ENCODE results near the gene TRPM1.
A peak's percentile ranks its signal among the peaks of the same experiment; 100 is the strongest.

TRPM1 gene

DNA sequence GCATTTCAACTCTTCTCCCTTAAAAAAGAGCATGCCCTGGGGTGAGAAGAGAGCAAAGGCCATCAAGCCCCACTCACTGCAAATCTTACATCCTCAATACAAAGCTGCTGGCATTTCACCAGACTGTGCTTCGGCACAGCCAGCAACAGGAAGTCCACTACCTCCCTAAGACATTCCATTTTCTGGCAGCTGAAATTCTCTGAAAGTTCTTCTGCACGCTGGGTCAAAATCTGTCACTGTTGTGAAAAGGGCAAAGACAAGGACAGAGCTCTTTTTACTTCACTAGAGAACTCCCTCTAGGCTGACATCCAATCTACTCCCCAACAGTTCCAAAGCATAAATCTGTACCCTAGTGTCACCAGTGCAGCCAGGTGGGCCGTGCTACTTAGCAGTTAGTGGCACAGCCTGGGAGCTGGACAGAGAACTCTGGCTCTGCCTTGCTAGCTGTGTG, 116.4 kb downstream of the TRPM1 start:
- H3K4me3 Mint-ChIP-seq: no peak overlapping the region
- H3K27ac Mint-ChIP-seq: no peak overlapping the region
- no peaks in the 10 kb centered on the region for H3K9me3 Mint-ChIP-seq
- peaks cover 13% of the 10 kb centered on the region for H3K36me3 Mint-ChIP-seq (ENCODE audit: low read depth)
- no peak for ATAC-seq
- H3K4me1 Mint-ChIP-seq: peaks cover 47% of the 10 kb centered on the region
- DNase-seq: no peak
- H3K27me3 Mint-ChIP-seq: no peaks in the 10 kb centered on the region

GRCh38 chr15:30984542-30984941, 117.0 kb downstream of the TRPM1 start:
- peaks cover 19% of the 10 kb centered on the region for H3K36me3 Mint-ChIP-seq (ENCODE audit: low read depth)
- H3K9me3 Mint-ChIP-seq: no peaks in the 10 kb centered on the region
- H3K4me3 Mint-ChIP-seq: no peak overlapping the region
- ATAC-seq (no peak), DNase-seq (no peak)
- H3K27me3 Mint-ChIP-seq: no peaks in the 10 kb centered on the region
- H3K27ac Mint-ChIP-seq: no peak overlapping the region
- H3K4me1 Mint-ChIP-seq: peaks cover 47% of the 10 kb centered on the region

- DNase-seq (no peak), ATAC-seq (no peak)
- Mint-ChIP-seq H3K9me3 (no peaks in the 10 kb centered on the region), H3K27ac (no peak overlapping the region), H3K27me3 (no peaks in the 10 kb centered on the region), H3K4me1 (peaks cover 47% of the 10 kb centered on the region), H3K4me3 (no peak overlapping the region), H3K36me3 (ENCODE audit: low read depth) (peaks cover 21% of the 10 kb centered on the region)
These were observed 117.4 kb downstream of the TRPM1 start for GRCh38 chr15:30984118-30984517.

GRCh38 chr15:30979457-30979856, 122.1 kb downstream of the TRPM1 start:
- Mint-ChIP-seq H3K4me3 (no peak overlapping the region), H3K27me3 (no peaks in the 10 kb centered on the region), H3K9me3 (no peaks in the 10 kb centered on the region), H3K27ac (peak overlapping the region; percentile 9), H3K4me1 (peaks cover 32% of the 10 kb centered on the region), H3K36me3 (ENCODE audit: low read depth) (peaks cover 16% of the 10 kb centered on the region)
- DNase-seq (no peak), ATAC-seq (no peak)

- no peak for ATAC-seq
- H3K4me3 Mint-ChIP-seq: no peak overlapping the region
- DNase-seq: no peak
- peaks cover 25% of the 10 kb centered on the region for H3K4me1 Mint-ChIP-seq
- peaks cover 20% of the 10 kb centered on the region for H3K36me3 Mint-ChIP-seq (ENCODE audit: low read depth)
- H3K27me3 Mint-ChIP-seq: no peaks in the 10 kb centered on the region
- H3K9me3 Mint-ChIP-seq: no peaks in the 10 kb centered on the region
- no peak overlapping the region for H3K27ac Mint-ChIP-seq
These were observed 123.2 kb downstream of the TRPM1 start for GRCh38 chr15:30978328-30978727.

GRCh38 chr15:30974112-30974511, 127.4 kb downstream of the TRPM1 start:
- Mint-ChIP-seq H3K4me1 (peaks cover 19% of the 10 kb centered on the region), H3K36me3 (ENCODE audit: low read depth) (peaks cover 19% of the 10 kb centered on the region), H3K9me3 (no peaks in the 10 kb centered on the region), H3K27ac (no peak overlapping the region), H3K27me3 (no peaks in the 10 kb centered on the region), H3K4me3 (no peak overlapping the region)
- no peak for DNase-seq
- no peak for ATAC-seq

GRCh38 chr15:30973379-30973778, 128.1 kb downstream of the TRPM1 start:
- no peak overlapping the region for H3K27ac Mint-ChIP-seq
- no peak overlapping the region for H3K4me3 Mint-ChIP-seq
- no peaks in the 10 kb centered on the region for H3K27me3 Mint-ChIP-seq
- no peaks in the 10 kb centered on the region for H3K9me3 Mint-ChIP-seq
- H3K4me1 Mint-ChIP-seq: peaks cover 19% of the 10 kb centered on the region
- DNase-seq (no peak), ATAC-seq (no peak)
- peaks cover 19% of the 10 kb centered on the region for H3K36me3 Mint-ChIP-seq (ENCODE audit: low read depth)

- H3K36me3 Mint-ChIP-seq (ENCODE audit: low read depth): peaks cover 21% of the 10 kb centered on the region
- no peaks in the 10 kb centered on the region for H3K27me3 Mint-ChIP-seq
- no peak overlapping the region for H3K4me3 Mint-ChIP-seq
- no peak for ATAC-seq
- H3K9me3 Mint-ChIP-seq: no peaks in the 10 kb centered on the region
- H3K27ac Mint-ChIP-seq: no peak overlapping the region
- peaks cover 17% of the 10 kb centered on the region for H3K4me1 Mint-ChIP-seq
- no peak for DNase-seq
These were observed 131.8 kb downstream of the TRPM1 start for GRCh38 chr15:30969724-30970123.

DNA sequence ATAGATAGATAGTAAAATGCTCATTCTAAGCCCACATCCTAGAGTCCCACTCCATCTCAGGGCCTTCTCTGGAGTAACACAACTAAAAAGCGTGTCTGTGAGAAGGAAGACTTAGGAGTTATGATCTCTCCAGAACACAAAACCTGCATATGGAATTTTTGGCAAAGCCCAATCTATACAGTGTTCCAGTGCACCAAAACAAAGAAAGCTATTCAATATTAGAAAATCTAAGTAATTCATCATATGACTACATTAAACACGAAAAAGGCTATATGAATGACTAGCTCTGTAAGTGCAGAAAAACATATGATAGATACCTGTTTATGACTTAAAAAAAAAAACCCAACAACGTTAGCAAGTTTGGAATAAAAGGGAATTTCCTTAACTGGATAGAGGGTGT, 137.8 kb downstream of the TRPM1 start:
- no peak overlapping the region for H3K27ac Mint-ChIP-seq

GRCh38 chr15:30962659-30963058, 138.9 kb downstream of the TRPM1 start:
- no peak overlapping the region for H3K27ac Mint-ChIP-seq
- H3K4me3 Mint-ChIP-seq: no peak overlapping the region

More for the DNA sequence above, 137.8 kb downstream of the TRPM1 start:
- no peaks in the 10 kb centered on the region for H3K27me3 Mint-ChIP-seq
- H3K9me3 Mint-ChIP-seq: no peaks in the 10 kb centered on the region
- no peak overlapping the region for H3K4me3 Mint-ChIP-seq
- peaks cover 13% of the 10 kb centered on the region for H3K4me1 Mint-ChIP-seq
- DNase-seq: no peak
- no peak for ATAC-seq
- H3K36me3 Mint-ChIP-seq (ENCODE audit: low read depth): peaks cover 24% of the 10 kb centered on the region

GRCh38 chr15:30962079-30962478, 139.4 kb downstream of the TRPM1 start:
- DNase-seq: no peak
- H3K9me3 Mint-ChIP-seq: no peaks in the 10 kb centered on the region
- no peak overlapping the region for H3K4me3 Mint-ChIP-seq
- ATAC-seq: no peak
- H3K27ac Mint-ChIP-seq: no peak overlapping the region
- no peaks in the 10 kb centered on the region for H3K27me3 Mint-ChIP-seq
- peaks cover 31% of the 10 kb centered on the region for H3K36me3 Mint-ChIP-seq (ENCODE audit: low read depth)
- peaks cover 12% of the 10 kb centered on the region for H3K4me1 Mint-ChIP-seq

More at GRCh38 chr15:30962659-30963058, 138.9 kb downstream of the TRPM1 start:
- Mint-ChIP-seq H3K4me1 (peaks cover 12% of the 10 kb centered on the region), H3K36me3 (ENCODE audit: low read depth) (peaks cover 29% of the 10 kb centered on the region), H3K9me3 (no peaks in the 10 kb centered on the region), H3K27me3 (no peaks in the 10 kb centered on the region)
- DNase-seq (no peak), ATAC-seq (no peak)

DNA sequence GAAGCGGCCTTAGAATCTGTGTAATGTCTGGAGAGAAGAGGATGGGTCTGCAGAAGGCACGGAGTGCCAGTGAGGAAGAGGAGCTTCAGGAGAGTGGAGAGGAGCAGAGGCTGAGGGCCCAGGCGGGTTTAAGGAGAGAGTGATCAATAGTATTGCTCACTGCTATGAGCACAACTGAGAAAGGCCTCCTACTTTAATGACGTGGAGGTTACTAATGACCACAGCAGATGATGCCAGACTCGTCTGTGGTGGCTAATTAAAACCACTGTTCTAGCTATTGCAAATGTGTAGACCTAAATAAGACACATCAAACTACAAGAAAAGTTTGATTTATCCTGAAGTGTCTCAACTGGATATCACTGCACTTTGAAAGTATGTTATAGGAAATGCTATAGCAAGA, 143.3 kb downstream of the TRPM1 start:
- ATAC-seq: no peak
- H3K27ac Mint-ChIP-seq: no peak overlapping the region
- DNase-seq: no peak
- peaks cover 36% of the 10 kb centered on the region for H3K36me3 Mint-ChIP-seq (ENCODE audit: low read depth)
- H3K4me3 Mint-ChIP-seq: no peak overlapping the region
- H3K27me3 Mint-ChIP-seq: no peaks in the 10 kb centered on the region
- H3K9me3 Mint-ChIP-seq: no peaks in the 10 kb centered on the region
- peaks cover 18% of the 10 kb centered on the region for H3K4me1 Mint-ChIP-seq

- Mint-ChIP-seq H3K27ac (peak overlapping the region; percentile 23), H3K9me3 (no peaks in the 10 kb centered on the region), H3K36me3 (ENCODE audit: low read depth) (peaks cover 45% of the 10 kb centered on the region), H3K4me3 (no peak overlapping the region), H3K27me3 (no peaks in the 10 kb centered on the region), H3K4me1 (peaks cover 12% of the 10 kb centered on the region)
- ATAC-seq: no peak
- no peak for DNase-seq
These were observed 145.1 kb downstream of the TRPM1 start for GRCh38 chr15:30956216-30957124.

- Mint-ChIP-seq H3K36me3 (ENCODE audit: low read depth) (peaks cover 53% of the 10 kb centered on the region), H3K9me3 (no peaks in the 10 kb centered on the region), H3K4me1 (peaks cover 12% of the 10 kb centered on the region), H3K27me3 (no peaks in the 10 kb centered on the region), H3K4me3 (no peak overlapping the region), H3K27ac (no peak overlapping the region)
- no peak for DNase-seq
- ATAC-seq: no peak
These were observed 146.9 kb downstream of the TRPM1 start for GRCh38 chr15:30954674-30955073.

DNA sequence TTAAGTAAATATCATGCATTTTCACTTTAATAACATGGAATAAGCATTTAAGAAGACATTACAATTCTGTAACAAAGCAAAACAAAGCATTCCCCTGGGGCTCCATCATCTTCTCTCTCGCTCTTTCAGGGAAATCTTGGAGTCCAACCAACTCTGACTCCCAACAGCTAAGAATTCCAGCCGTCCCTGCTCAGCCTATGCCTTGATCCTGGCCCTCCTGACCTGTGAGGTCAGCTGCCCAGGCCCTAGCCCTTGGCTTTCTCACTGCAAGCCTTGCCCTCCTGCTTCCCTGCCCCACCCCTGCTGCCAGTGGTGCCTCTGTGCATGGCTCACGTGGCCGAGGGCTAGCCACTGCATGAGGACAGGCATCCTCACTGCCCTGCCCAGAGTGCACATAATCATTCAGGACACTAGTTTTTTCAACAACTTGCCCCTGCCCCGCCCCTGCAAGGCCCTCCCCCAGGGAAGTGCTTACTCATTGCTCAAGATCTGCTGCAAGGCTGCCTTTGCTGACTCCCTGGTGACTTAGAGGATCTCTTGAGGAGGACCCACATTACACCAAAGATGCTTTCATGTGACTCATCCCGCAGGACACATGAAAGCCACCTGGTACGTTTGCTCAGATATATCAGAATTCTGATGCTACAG, 147.7 kb downstream of the TRPM1 start:
- Mint-ChIP-seq H3K36me3 (ENCODE audit: low read depth) (peaks cover 55% of the 10 kb centered on the region), H3K27ac (peak overlapping the region; percentile 27)

More for the DNA sequence above, 147.7 kb downstream of the TRPM1 start:
- no peaks in the 10 kb centered on the region for H3K27me3 Mint-ChIP-seq
- DNase-seq (no peak), ATAC-seq (no peak)
- H3K4me1 Mint-ChIP-seq: peaks cover 12% of the 10 kb centered on the region
- no peak overlapping the region for H3K4me3 Mint-ChIP-seq
- no peaks in the 10 kb centered on the region for H3K9me3 Mint-ChIP-seq

Data from activated naive CD8-positive, alpha-beta T cell treated with anti-CD3 and anti-CD28 coated beads, Interleukin-2, amount 50 U/mL, for 24 hours (primary cell).